Measurements from ENCODE around the gene DYRK1A.

Gene DYRK1A

DNA sequence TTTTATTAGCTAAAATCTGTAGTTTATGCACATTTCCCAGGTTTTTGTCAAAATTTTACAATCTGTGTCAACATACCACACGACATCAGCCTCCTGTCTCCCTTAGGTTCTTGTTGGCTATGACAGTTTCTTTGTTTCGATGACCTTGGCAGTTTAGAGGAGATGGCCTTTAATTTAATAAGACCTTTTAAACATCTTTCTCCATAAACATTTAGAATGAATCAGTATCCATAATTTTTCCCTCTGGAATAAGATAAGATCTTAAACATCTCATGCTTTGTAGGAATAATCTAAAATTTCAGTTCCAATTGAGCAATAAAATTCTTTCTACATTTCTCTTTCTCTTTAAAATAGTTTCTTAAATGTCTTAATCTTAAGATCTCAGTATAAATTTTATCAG lies 28.7 kb upstream of the DYRK1A start:
- TF ChIP-seq CTCF (IDR thresholded peaks at IDR 0.05; ENCODE audit: extremely low read depth, missing control alignments): no peak
- no peak for DNase-seq (ENCODE audit: low spot score)

DNA sequence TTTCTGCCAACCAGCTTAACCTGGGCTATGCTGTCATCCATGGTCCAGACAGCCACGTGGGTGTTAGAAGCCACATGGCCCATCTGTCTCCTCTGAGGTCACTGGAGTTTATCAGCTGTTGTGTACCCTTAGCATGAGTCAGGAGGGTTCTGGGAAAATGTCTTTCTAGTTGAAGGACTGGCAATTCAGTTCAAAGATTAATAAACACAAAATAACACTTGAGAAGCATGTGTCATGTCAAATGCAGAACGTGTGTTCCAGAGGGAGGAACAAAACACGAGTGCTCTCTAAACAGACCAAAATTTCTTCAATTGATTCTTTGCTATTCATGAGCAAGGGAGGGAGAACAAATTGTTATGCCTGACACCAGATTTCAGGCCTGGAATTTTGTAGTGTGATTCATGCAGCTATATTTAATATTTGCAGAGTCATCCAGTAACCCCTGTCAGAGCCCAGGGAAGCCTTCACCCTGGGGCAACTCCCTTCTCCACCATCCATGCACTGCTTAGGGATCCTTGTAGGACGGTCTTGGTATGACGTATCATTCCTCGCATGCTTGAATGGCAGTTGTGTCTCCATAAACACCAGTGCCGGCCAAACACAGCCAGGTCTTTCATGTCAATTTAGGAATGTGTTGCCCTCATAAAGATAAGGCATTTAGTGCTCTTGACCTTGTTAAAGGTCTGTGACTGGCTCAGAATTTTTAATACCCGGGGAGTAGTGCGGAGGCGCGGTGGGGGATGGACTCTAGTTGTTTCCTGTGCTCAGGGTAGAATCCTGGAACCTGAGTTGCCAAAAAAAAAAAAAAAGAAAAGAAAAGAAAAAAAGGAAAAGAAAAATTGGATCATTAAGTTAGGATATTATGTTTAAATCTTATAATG lies 27.7 kb upstream of the DYRK1A start:
- no peak for DNase-seq (ENCODE audit: low spot score)
- TF ChIP-seq CTCF (IDR thresholded peaks at IDR 0.05; ENCODE audit: extremely low read depth, missing control alignments): no peak

GRCh38 chr21:37339552-37339939 lies 27.0 kb upstream of the DYRK1A start:
- TF ChIP-seq CTCF (IDR thresholded peaks at IDR 0.05; ENCODE audit: extremely low read depth, missing control alignments): no peak
- no peak for DNase-seq (ENCODE audit: low spot score)

DNA sequence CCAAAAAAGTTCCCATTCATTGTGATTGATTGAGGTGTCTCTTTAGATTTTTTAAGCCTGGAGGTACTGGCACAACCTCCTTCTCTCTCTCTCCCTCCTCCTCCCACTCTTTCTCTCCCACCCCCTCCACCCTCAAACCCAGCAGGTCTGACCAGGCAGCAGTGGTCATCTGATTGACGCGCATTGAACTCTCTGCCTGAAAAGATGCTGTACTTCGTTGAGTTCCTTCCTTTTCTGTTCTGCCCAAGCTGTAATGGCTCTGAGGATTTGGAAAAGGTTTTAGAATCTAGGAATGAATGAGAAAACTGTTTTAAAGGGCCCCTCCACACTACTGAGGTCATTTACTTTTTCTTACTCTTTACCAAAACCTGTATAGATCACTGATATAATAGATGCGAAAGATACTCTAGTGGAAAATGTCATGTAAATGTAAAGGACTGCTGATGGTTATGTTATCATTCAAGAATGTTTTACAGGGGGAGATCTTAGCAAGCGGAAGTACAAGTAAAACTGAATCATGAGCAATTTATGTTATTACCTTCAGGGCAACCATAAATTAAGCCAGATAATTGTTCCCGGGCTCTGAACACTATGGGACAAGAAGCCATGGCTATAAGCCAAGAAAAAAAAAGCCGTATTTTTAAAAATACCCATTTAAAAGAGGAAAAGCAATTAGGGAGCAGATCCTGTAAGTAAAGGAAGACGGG lies 25.2 kb upstream of the DYRK1A start:
- no peak for TF ChIP-seq CTCF (IDR thresholded peaks at IDR 0.05; ENCODE audit: extremely low read depth, missing control alignments)
- DNase-seq (ENCODE audit: low spot score): no peak

DNA sequence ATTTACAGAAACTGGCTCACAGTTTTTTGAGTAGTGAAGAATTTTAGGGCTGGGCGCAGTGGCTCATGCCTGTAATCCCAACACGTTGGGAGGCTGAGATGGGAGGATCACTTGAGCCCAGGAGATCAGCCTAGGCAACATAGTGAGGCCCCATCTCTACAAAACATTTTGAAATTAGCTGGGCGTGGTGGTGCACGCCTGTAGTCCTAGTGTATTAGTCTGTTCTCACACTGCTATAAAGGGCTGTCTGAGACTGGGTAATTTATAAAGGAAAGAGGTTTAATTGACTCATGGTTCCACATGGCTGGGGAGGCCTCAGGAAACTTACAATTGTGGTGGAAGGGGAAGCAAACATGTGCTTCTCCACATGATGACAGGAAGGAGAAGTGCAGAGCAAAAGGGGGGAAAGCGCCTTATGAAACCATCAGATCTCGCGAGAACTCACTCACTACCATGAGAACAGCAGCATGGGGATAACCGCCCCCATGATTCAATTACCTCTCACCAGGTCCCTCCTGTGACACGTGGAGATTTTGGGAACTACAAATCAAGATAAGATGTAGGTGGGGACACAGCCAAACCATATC lies 24.4 kb upstream of the DYRK1A start:
- TF ChIP-seq CTCF (IDR thresholded peaks at IDR 0.05; ENCODE audit: extremely low read depth, missing control alignments): no peak
- DNase-seq (ENCODE audit: low spot score): no peak

- DNase-seq (ENCODE audit: low spot score): no peak
- no peak for TF ChIP-seq CTCF (IDR thresholded peaks at IDR 0.05; ENCODE audit: extremely low read depth, missing control alignments)
Observed at GRCh38 chr21:37346841-37347430, 19.6 kb upstream of the DYRK1A start.

GRCh38 chr21:37348664-37349063 lies 17.9 kb upstream of the DYRK1A start:
- TF ChIP-seq CTCF (IDR thresholded peaks at IDR 0.05; ENCODE audit: extremely low read depth, missing control alignments): no peak
- DNase-seq (ENCODE audit: low spot score): no peak

All from GM20000 (cell line).